ENCODE data around the gene KCNQ1. TPM values are rescaled to one million over a fixed set of nuclear protein-coding genes. Genes with fewer than 3 reads are reported as not detected.

KCNQ1 gene
- total and polyA plus RNA-seq, 7 experiments from 2014 or later = 14.7 to 46.4 (median 36.9) TPM

DNA sequence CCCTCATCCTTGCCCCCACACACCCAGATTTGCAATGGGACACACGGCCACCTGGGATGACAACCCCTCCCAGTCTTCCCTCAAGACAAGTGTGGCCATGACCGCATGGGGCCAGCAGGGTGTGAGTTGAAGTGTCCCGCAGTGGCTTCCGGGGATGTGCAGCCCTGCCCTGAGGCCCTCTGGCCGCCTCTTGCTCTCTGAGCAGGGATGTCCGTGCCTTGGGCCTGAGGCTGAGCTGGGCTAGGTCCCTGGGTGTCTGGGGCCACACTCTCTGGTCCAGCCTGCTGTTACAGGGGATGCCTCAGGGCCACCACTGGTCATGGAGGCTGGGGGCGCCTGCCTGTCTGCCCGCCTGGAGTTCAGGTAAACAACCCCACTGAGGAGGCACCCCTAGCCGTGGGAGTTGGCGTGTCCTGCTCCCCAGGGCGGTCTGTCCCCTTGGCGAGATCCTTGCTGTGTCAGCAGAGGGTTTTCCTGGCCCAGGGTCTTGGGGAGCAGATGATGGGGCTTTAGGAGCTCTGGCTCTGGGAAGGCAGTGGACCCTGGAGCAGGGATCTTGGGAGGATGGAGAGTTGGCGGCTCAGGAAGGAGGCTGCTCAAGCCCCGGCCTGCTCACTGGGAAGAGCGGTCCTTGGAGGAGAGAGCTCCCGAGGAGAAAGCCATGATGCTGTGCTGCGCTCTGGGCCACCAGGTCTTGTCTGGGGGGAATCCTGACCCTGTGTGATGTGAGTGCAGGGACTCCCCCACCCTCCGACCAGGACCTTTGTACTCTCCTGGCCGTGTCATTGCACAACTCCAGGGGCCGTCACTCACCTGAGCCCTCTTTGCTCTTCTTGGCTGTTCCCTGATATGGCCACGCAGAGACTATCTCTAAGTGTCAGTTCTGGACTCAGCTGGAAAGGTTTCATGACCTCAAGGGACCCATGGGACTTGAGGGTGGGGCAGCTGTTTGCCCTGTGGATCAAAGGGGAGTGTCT is 67.9 kb downstream of the KCNQ1 start:
- Mint-ChIP-seq H3K4me3 (no peak overlapping the region), H3K27ac (peak overlapping the region in 1 of 9 donors; percentile 25), H3K4me1 (peaks cover 5 to 18% (median 14%) of the 10 kb centered on the region in 7 donors), H3K27me3 (no peaks in the 10 kb centered on the region), H3K9me3 (no peaks in the 10 kb centered on the region), H3K36me3 (no peaks in the 10 kb centered on the region)
- H3K4me3 ChIP-seq (ENCODE audit: low read length) = no peak overlapping the region
- peaks cover 0 to 3% (median 0%) of the 10 kb centered on the region in 3 experiments for H3K36me3 ChIP-seq (ENCODE audit: control insufficient read depth in 2 of 3, insufficient read depth in 3 of 3, low read length in 3 of 3)
- no peak overlapping the region for H3K27ac ChIP-seq (ENCODE audit: low read depth, low read length)
- CTCF ChIA-PET = interaction anchor here (0.8 kb wide), 1 partner anchor 63 kb away, joined by 3 read pairs; no protein-coding TSS in a partner anchor
- no peaks in the 10 kb centered on the region for H3K4me1 ChIP-seq (ENCODE audit: control insufficient read depth in 2 of 2, insufficient read depth in 2 of 2, low read length in 2 of 2)
- no peaks in the 10 kb centered on the region for H3K9me3 ChIP-seq (ENCODE audit: control insufficient read depth in 2 of 3, low read length in 3 of 3)
- intact Hi-C loops (cut with micrococcal nuclease) = no loop called here
- POLR2A ChIA-PET = no interaction called here
- no peaks in the 10 kb centered on the region for H3K27me3 ChIP-seq (ENCODE audit: control insufficient read depth in 2 of 2, insufficient read depth in 2 of 2, low read length in 2 of 2)
- no peak for ATAC-seq
- peak in 1 of 9 donors; percentile 16 for DNase-seq

DNA sequence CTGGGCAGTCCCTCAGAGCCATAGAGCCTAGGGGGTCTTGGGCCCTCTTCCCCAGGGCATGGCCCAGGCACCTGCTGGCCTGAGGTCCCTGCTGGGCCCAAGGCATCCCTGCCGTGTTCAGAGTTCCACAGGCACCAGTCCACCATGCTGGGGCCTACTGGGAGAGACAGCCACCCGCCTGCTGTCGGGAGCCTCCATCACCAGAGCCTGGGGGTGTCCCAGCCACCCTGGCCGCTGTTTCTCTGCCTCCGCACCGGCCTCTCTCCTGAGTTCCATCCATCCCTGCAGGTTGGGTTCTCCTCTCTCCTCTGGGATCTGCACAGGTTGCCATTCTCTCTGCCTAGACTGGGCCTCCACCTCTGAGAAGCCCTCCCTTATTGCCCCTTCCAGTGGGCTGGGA is 68.6 kb downstream of the KCNQ1 start:
- POLR2A ChIA-PET = no interaction called here
- intact Hi-C loops (cut with micrococcal nuclease) = no loop called here

DNA sequence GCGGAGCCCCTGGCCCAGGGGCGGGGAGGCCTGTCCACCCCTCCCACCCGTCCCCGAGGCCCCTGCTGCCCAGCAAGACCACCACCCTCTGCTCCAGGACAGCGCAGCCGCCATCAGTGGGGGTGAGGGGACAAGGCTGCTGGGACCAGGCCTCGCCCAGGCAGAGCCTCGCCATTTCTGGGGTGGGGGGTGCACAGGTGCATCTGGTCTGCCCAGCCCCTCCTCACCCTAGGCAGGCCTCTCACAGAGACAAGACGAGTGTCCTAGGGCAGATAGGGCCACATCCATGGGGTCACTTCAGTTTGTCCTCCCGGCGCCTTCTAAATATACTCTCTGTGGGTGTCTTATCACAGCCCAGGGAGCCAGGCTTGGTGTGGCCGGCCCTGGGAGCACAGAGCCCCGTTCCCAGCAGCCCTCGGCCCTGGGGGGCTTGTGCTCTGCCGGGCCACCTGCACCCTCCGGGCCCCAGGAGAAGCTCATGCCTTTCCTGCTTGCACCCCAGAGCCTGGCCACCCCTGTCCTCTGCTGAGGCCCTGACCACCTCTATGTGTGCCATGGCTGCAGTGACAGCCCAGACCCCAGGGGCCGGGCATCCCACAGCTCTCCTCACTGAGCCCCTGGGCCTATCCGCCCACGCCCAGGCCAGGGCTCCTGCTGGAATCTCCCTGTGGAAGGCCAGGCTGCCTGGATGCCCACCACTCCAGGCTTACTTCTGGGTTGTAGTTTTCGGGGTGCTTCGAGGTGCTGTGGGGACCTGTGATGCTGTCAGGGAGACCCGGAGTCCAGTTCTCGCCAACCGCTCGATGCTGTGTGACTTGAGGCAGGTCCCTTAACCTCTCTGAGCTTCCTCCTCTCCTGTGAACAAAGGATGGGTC is 70.8 kb downstream of the KCNQ1 start:
- H3K9me3 ChIP-seq (ENCODE audit: control insufficient read depth in 2 of 3, low read length in 3 of 3) = no peaks in the 10 kb centered on the region
- Mint-ChIP-seq H3K9me3 (no peaks in the 10 kb centered on the region), H3K27me3 (no peaks in the 10 kb centered on the region), H3K4me3 (no peak overlapping the region), H3K4me1 (peaks cover 0 to 5% (median 4%) of the 10 kb centered on the region in 7 donors), H3K36me3 (no peaks in the 10 kb centered on the region), H3K27ac (no peak overlapping the region)
- H3K36me3 ChIP-seq (ENCODE audit: control insufficient read depth in 2 of 3, insufficient read depth in 3 of 3, low read length in 3 of 3) = peaks cover 0 to 18% (median 0%) of the 10 kb centered on the region in 3 experiments
- no peak overlapping the region for H3K4me3 ChIP-seq (ENCODE audit: low read length)
- H3K27me3 ChIP-seq (ENCODE audit: control insufficient read depth in 2 of 2, insufficient read depth in 2 of 2, low read length in 2 of 2) = no peaks in the 10 kb centered on the region
- ChIA-PET POLR2A (interaction anchor here (0.7 kb wide), 1 partner anchor 138 kb away, joined by 3 read pairs; no protein-coding TSS in a partner anchor), CTCF (interaction anchor here (1.0 to 1.5 kb wide), 2 partner anchors 17 to 88 kb away, joined by 3 to 4 read pairs; no protein-coding TSS in a partner anchor)
- H3K4me1 ChIP-seq (ENCODE audit: control insufficient read depth in 2 of 2, insufficient read depth in 2 of 2, low read length in 2 of 2) = no peaks in the 10 kb centered on the region
- no peak overlapping the region for H3K27ac ChIP-seq (ENCODE audit: low read depth, low read length)
- peak in 1 of 9 donors; percentile 16 for DNase-seq
- intact Hi-C loops (cut with micrococcal nuclease) = no loop called here
- no peak for ATAC-seq

More for the DNA sequence above, 68.6 kb downstream of the KCNQ1 start:
- no peak for ATAC-seq
- no peaks in the 10 kb centered on the region for H3K27me3 Mint-ChIP-seq
- CTCF ChIA-PET = no interaction called here
- peak in 1 of 9 donors; percentile 17 for DNase-seq
- H3K27ac ChIP-seq (ENCODE audit: low read depth, low read length) = no peak overlapping the region
- no peaks in the 10 kb centered on the region for H3K27me3 ChIP-seq (ENCODE audit: control insufficient read depth in 2 of 2, insufficient read depth in 2 of 2, low read length in 2 of 2)
- H3K9me3 ChIP-seq (ENCODE audit: control insufficient read depth in 2 of 3, low read length in 3 of 3) = no peaks in the 10 kb centered on the region
- H3K36me3 ChIP-seq (ENCODE audit: control insufficient read depth in 2 of 3, insufficient read depth in 3 of 3, low read length in 3 of 3) = peaks cover 0 to 9% (median 0%) of the 10 kb centered on the region in 3 experiments
- H3K36me3 Mint-ChIP-seq = no peaks in the 10 kb centered on the region
- H3K4me1 ChIP-seq (ENCODE audit: control insufficient read depth in 2 of 2, insufficient read depth in 2 of 2, low read length in 2 of 2) = no peaks in the 10 kb centered on the region
- no peak overlapping the region for H3K4me3 ChIP-seq (ENCODE audit: low read length)
- no peaks in the 10 kb centered on the region for H3K9me3 Mint-ChIP-seq
- H3K4me1 Mint-ChIP-seq = peaks cover 5 to 16% (median 13%) of the 10 kb centered on the region in 7 donors
- peak overlapping the region in 1 of 9 donors; percentile 25 for H3K27ac Mint-ChIP-seq
- H3K4me3 Mint-ChIP-seq = no peak overlapping the region

DNA sequence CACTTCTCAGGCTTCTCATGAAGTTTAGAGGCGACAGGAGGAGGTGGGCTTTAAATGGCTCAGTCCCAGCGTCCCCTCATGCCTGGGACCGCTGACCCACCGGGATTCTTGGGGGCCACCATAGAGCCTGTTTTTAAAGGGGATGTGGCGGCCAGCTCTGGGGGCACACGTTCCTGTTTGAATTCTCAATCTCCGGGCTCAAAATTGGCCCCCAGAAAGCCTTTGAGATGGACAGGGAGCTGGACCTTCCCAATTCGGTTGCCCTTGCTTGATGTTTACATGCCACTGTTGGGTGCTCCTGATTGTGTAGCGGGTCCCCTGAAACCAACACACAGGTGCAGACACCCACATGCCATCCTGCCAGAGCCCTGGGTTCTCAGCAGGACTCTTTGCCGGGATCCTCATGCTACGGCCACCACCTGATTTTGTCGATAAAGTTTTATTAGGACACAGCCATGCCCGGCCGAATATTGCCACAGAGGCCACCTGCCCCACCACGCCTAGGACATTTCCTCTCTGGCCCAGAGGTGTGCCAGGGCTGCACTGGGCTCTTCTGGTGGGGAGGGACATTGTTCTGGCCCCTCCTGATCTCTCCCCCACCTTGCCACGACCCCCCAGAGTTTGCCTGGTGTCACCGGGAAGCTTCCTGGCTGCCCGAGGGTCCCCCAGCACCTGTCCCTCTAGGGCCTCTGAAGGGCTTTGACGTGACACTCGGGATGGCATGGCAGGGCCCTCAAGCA is 71.6 kb downstream of the KCNQ1 start:
- no peak overlapping the region for H3K4me3 Mint-ChIP-seq
- peaks cover 0 to 7% (median 0%) of the 10 kb centered on the region in 7 donors for H3K4me1 Mint-ChIP-seq

DNA sequence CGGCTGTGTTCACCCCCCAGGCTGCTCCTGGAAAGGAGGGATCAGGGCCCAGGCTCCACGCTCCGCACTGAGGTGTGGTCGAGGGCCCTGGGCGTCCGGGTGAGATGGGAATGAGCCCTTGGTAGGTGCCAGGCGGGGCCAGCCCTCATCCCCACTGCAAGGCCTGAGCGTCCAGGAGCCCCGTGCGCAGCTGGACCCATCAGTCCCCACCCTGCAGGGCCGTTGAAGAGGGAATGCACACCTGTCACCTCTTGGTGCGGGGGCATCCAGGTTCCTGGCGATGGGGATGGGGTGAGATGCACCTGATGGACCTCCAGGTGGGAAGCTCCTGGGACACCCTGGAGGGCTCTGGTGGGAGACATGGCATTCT is 72.2 kb downstream of the KCNQ1 start:
- no peak for ATAC-seq

More for the DNA sequence above, 71.6 kb downstream of the KCNQ1 start:
- no peak for ATAC-seq
- intact Hi-C loops (cut with micrococcal nuclease) = no loop called here
- Histone ChIP-seq H3K36me3 (ENCODE audit: control insufficient read depth in 2 of 3, insufficient read depth in 3 of 3, low read length in 3 of 3) (peaks cover 0 to 23% (median 0%) of the 10 kb centered on the region in 3 experiments), H3K4me3 (ENCODE audit: low read length) (no peak overlapping the region), H3K27me3 (ENCODE audit: control insufficient read depth in 2 of 2, insufficient read depth in 2 of 2, low read length in 2 of 2) (no peaks in the 10 kb centered on the region), H3K4me1 (ENCODE audit: control insufficient read depth in 2 of 2, insufficient read depth in 2 of 2, low read length in 2 of 2) (no peaks in the 10 kb centered on the region), H3K9me3 (ENCODE audit: control insufficient read depth in 2 of 3, low read length in 3 of 3) (no peaks in the 10 kb centered on the region), H3K27ac (ENCODE audit: low read depth, low read length) (no peak overlapping the region)
- ChIA-PET CTCF (interaction anchor here (1.0 kb wide), 1 partner anchor 89 kb away, joined by 3 read pairs; no protein-coding TSS in a partner anchor), POLR2A (interaction anchor here (0.7 kb wide), 1 partner anchor 139 kb away, joined by 3 read pairs; no protein-coding TSS in a partner anchor)
- no peak for DNase-seq
- no peaks in the 10 kb centered on the region for H3K9me3 Mint-ChIP-seq
- peaks cover 0 to 4% (median 0%) of the 10 kb centered on the region in 5 donors for H3K36me3 Mint-ChIP-seq
- no peaks in the 10 kb centered on the region for H3K27me3 Mint-ChIP-seq
- peak overlapping the region in 1 of 9 donors; percentile 43 for H3K27ac Mint-ChIP-seq

More for the DNA sequence above, 72.2 kb downstream of the KCNQ1 start:
- peaks cover 0 to 4% (median 0%) of the 10 kb centered on the region in 5 donors for H3K36me3 Mint-ChIP-seq
- H3K9me3 Mint-ChIP-seq = no peaks in the 10 kb centered on the region
- peaks cover 0 to 7% (median 0%) of the 10 kb centered on the region in 7 donors for H3K4me1 Mint-ChIP-seq
- Histone ChIP-seq H3K4me1 (ENCODE audit: control insufficient read depth in 2 of 2, insufficient read depth in 2 of 2, low read length in 2 of 2) (no peaks in the 10 kb centered on the region), H3K9me3 (ENCODE audit: control insufficient read depth in 2 of 3, low read length in 3 of 3) (no peaks in the 10 kb centered on the region), H3K4me3 (ENCODE audit: low read length) (no peak overlapping the region), H3K36me3 (ENCODE audit: control insufficient read depth in 2 of 3, insufficient read depth in 3 of 3, low read length in 3 of 3) (peaks cover 0 to 28% (median 0%) of the 10 kb centered on the region in 3 experiments), H3K27me3 (ENCODE audit: control insufficient read depth in 2 of 2, insufficient read depth in 2 of 2, low read length in 2 of 2) (no peaks in the 10 kb centered on the region), H3K27ac (ENCODE audit: low read depth, low read length) (no peak overlapping the region)
- ChIA-PET CTCF (no interaction called here), POLR2A (no interaction called here)
- H3K27me3 Mint-ChIP-seq = no peaks in the 10 kb centered on the region
- H3K27ac Mint-ChIP-seq = no peak overlapping the region
- no peak overlapping the region for H3K4me3 Mint-ChIP-seq
- intact Hi-C loops (cut with micrococcal nuclease) = no loop called here
- peak in 1 of 9 donors; percentile 14 for DNase-seq

All from naive thymus-derived CD4-positive, alpha-beta T cell (primary cell).